HG02763 (cell line): ENCODE data around the gene GRM7.

Experiments used
- ATAC-seq: cut with Tn5 transposase; IDR thresholded peaks from one replicate; pipeline ENCODE4 v1.9.1; 2021; ENCODE audit warnings: mild to moderate bottlenecking, moderate library complexity; ENCODE audit not compliant: unreplicated experiment

The GRM7 gene

DNA sequence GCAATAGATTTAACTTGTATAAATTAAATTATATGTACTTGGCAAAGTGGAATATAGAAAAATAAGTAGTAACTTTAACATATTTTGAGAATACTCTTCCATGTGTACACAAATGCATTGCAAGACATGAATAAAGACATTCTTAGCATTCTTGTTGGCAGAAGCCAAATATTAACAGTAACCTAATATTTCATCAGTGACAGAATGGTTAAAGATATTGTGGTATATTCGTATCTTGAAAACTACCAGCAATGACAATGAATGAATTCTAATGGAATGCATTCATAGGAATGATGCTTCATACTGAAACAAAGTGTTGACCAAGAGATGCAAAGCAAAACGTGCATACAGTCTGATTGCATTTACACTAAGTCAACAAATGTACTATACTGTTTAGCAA is 524.7 kb downstream of the GRM7 start:
- no peak for ATAC-seq

DNA sequence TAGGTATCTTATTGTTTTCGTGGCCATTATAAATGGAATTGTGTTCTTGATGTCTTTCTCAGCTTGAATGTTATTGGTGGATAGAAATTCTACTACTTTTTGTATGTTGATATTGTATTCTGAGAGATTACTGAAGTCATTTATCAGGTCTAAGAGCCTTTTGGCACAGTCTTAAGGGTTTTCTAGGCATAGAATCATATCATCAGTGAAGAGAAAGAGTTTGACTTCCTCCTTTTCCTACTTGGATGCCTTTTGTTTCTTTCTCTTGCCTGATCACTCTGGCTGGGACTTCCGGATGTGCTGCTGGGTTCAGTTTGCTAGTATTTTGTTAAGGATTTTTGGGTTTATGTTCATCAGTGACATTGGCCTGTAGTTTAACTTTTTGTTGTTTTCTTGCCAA is 527.1 kb downstream of the GRM7 start:
- no peak for ATAC-seq

DNA sequence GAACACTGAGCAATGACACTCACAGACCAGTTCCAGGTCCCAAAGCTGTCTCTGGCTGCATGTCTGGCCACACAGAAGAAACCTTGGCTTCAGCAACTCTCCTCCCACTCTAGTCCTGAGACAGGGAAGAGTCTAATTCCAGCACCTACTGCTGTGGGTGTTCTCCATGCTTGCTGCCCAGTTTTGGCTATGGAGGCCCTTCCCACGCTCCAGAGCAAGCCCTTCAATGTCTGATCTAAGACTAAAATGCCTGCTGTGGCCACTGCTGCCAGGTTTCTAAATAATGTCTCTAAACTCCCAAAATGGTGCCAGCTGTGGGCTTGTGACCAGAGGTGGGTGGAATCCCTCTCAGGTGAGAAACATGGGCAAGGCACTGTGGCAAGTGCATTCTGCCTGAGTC is 531.3 kb downstream of the GRM7 start:
- no peak for ATAC-seq

DNA sequence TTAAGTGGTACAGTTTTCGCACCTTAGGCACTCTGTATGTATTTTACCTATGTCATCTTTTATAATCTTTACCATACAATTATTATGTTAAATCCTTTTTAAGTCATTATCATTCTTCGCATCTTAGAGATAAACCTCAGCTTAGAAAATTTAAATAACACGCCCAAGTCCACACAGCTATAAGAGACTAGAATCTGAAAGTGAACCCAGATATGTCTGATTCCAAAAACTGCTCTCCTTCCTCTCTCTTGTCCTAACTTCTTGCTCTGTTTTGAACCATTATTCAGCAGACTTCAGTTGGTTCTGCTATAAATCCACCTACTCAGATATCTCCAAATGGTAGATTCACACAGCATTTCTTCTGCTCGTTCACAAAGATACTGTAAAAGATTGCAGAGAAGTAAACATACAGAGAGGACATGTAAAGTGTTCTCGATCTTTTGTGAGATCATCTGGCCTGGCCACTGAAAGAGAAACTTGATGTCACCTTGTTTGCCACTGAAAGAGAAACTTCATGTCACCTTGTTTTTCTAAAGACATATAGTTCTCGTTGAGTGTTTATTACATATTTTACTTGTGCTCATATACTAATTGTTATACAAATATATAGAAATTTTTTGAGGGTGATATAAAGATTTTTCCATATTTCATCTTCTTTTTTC is 533.2 kb downstream of the GRM7 start:
- ATAC-seq: no peak

DNA sequence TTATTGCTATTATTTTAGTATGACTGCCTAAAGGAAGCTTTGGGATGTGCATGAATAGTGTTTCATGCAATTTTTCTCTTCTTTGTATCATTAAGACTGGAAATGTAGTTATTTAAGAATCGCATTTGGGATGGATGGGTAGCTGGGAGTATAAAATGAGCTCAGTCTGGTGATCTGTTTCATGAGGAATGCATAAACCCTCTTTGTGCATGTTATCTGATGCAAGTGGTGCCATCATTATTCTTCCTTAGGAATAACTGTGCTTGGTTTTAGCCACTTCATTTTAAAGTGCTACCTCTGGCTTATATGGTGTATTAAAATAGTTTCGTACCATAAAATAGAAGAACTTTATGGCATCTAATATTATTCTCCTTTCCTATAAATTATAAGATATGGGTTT is 535.6 kb downstream of the GRM7 start:
- ATAC-seq: no peak

DNA sequence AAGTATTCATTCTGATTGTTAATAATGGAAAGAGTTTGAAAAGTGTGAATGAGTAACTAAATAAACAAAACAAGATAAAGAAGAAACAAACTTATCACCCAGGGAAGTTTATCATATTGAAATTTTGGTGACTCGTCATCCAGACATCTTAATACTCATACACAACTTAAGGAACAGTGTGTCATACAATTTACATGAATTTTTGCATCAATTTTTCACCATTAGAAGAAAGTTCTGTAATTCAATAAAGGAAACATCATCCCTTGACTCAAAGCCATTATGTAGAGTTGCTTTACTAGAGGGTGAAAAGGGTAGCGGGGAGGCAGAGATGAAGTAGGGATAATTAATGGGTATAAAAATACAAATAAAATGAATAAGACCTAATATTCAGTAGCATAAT is 536.2 kb downstream of the GRM7 start:
- no peak for ATAC-seq

DNA sequence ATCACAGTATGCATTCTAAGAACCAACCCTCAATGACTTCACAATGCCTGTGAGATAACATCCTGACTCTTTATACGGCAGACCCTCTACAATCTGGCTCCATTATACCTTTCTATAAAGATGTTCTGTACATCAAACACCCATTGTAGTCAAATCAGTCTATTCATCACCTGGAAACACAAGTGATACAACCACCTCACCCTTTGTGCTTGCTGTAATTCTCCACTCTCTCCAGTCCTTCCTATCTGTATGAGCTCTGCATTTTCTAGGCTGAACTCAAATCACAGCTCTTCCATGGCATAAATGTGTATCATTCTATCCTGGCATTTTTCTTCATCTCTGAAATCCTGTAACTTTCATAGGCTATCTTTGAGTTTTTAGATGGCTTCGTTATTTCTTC is 539.4 kb downstream of the GRM7 start:
- ATAC-seq: no peak

DNA sequence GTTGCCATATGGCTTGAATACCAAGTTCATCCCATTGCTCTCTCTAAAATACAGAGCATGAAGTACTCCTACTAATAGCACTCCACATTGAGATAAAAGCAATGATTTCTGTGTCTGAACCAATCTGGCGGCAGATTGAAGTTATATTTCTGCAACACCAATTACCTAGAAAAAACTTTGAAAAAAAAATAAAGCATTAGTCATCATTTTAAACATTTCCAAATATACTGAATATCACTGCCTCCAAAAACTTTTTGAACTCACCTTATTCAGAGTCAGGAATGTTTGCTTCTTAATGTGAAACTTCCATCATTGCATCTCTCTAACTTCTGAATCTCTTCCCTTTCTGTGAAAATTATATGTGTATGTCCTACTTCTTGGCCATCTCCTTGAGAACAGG is 540.5 kb downstream of the GRM7 start:
- ATAC-seq: no peak

DNA sequence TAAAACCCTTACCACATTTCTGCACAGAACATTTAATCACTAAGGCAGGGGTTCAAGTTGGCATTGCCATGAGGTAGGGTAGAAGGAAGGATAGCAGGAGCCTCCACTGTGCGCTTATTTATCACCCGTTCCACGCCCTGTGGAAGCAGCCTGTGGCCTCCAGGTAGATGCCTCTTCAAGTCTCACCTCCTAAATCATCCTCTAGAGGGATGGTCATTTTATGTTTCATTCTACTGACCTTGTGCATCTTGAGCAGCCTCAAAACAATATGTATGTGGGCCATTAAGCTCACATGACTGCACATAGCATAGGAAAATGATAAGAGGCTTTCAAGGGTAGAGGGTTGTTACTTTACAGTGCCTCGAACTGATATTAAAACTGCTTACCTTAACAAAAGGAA is 546.2 kb downstream of the GRM7 start:
- no peak for ATAC-seq

DNA sequence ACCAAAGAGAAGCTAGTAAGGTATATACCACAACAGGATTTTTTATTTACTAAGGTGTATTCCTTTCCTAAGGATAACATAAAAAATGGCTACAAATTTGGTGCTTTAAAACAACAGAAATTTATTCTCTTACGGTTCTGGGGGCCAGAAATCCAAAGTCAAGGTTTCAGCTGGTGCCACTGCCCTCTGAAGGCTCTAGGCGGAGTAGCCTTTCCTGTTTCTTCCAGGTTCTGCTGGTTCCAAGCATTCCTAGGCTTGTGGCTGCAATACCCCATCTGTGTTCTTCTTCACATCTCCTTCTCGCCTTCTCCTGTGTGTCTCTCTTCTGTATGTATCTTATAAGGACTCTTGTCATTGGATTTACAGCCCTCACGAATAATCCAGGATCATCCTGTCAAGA is 549.9 kb downstream of the GRM7 start:
- no peak for ATAC-seq

DNA sequence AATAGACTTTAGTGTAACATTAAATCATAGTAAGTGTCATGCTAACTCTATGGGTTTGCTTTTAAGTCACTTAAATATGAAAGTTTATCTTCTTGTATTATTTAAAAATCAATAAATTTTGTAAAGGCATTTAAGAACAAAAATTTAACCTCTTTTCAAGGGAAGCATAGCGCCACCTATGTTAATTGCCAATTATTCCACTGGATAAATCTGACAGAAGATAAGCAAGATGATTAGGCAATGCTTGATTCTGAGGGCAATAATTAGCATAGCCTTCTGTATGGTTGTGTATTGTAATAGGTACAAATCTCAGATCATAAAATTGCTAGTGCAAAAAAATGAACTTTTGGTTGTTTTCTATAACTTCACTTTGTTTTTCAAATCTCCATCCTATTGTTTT is 560.1 kb downstream of the GRM7 start:
- no peak for ATAC-seq

DNA sequence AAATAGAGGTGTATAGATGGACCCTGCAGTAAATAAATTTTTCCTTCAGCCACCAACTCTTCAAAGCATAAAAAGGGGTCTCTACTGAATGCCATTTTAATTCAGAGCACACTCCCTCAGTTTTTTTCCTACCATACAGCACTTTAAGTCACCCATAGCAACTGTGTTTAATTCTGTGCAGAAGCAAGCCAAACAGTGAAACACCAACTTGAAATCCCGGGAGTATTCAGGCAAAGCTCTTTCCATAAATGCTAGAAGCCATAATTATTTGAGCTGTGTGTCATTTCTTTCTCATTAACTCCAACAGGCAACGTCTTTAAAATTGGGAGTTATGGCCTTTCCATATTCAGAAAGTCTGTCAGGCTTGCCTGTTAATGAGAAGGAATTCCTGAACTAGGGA is 562.1 kb downstream of the GRM7 start:
- ATAC-seq: no peak

DNA sequence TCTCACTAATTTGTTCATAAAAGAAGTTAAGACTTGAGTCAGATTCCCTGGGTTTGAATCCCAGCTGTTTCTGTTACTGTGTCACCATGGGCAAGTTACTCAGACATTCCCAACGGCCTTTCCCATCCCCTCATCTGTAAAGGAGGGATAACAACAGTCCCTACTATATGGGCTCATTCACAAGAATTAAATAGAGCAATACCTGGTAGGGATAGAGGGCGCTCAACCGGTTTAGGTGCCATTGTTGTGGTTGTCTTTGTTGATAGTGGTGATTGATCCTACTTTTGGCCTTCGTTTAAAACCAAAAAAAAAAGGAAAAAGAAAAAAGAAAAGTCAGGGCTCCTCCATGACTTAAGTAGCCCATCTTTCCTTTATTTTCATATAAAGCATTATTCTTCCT is 563.1 kb downstream of the GRM7 start:
- ATAC-seq: no peak

DNA sequence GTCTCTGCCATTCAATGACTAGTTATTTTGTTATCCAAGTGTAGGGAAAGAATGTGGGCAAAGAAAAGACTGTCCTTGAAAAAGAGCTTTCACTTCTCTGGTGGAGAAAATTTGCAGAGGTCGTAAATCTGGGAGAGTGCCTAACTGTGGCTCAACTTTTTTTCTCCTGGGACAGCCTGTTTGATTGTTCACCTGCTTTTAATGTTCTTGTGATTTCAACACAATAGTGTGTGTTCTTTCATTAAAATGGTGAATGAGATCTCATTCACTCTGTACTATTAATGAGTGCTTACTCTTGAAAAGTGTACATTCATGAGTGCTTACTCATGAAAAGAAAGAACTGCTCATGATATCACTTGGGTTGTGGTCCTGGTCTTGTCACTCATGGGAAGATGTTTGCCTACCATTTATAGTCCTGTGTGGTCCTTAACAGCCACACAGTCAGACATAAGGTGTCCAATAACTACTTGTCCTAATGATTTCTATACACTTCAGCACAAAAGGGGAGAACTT is 567.3 kb downstream of the GRM7 start:
- no peak for ATAC-seq

DNA sequence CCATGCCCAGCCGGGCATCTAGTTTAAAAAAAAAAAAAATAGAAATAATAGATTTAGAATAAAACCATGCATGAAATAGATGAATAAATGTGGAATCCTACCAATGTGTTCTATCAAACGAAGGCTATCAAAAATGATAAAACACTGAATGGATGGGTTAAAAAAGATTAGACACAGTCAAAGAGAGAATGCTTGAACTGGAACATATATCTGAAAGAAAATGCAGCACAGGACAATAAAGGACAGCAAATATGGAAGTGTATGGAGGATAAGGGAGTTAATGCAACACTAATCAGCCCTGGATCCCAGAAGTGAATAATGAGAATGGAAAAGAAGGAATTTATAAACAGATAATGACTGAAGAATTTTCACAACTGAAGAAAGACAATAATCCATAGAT is 571.7 kb downstream of the GRM7 start:
- ATAC-seq: no peak

DNA sequence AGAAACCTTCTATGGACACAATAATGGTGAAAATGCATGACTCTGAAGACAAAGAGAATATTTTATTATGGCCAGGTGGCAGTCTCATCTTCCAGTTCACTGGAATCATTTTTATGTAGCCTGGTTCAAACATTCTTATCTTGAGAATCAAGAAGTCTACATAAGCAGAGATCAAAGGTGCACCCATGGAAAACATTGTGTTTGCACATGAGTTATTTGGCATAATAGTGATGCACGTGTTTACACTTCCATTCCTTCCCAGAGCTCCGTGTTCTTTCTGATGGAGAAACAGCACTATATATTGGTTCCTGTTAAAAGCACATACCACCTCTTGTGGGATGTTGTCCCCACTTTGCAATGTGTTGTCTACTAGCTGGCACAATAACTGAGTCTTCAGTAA is 572.2 kb downstream of the GRM7 start:
- ATAC-seq: no peak

DNA sequence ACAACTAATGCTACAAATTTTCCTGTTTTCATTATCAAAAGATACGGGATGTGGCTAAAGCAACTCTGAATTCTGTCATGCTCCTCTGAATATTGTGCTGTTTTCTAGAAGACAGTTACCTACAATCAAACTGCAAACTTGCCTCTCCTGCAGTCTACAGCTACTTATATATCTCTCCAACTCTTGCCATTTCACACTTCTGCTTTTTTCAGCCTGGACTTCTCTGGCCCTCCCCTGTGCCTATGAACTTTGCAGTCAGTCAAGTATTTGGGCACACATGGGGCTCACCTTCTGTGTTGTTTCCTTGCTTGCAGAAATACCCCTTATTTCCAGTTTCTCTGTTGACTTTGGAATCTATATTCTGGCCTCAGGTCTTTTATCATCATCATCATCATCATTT is 575.6 kb downstream of the GRM7 start:
- no peak for ATAC-seq

DNA sequence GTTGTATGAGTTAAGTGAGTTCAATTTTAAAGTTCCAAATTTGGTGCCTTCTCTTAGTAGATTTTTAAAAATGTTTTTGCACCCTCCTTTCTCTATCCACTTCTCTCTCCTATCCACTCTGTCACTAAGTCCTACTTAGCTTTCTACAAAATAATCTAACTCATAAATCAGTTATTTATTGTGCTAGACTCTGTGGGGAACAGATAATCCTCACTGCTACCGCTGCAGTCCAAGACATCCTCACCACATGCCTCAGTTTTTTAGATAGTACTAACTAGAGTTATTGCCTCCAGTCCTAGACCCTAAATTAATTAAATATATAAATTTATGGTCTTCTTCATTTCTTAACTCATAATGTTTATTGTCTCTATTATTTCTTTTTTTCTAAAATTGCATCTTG is 576.3 kb downstream of the GRM7 start:
- no peak for ATAC-seq

DNA sequence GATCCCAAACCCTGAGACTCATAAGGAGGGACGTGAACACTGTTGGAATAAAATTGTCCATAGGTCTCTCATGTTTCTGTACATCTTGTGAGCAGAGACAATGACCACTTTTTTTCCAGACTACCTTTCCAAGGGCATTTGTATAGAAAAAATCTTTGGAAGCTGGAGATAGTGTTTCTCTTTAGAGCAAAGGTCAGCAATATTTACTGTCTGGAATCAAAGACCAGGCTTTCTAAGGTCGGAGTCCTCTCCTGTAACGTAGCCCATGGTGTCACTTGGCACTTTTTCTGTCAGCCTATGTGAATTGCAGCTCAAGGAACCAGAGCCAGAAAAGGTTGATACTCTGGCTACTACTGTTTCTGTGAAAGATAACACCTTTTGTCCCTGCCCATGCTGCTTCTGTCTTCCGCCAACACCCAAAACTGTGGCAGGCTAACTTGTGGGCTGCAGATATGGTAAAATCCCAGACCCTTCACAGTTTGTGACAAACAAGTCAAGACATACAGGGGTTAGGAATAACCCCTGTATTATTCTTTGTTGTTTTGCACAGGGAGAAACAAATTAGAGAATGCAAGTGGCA is 578.3 kb downstream of the GRM7 start:
- no peak for ATAC-seq

DNA sequence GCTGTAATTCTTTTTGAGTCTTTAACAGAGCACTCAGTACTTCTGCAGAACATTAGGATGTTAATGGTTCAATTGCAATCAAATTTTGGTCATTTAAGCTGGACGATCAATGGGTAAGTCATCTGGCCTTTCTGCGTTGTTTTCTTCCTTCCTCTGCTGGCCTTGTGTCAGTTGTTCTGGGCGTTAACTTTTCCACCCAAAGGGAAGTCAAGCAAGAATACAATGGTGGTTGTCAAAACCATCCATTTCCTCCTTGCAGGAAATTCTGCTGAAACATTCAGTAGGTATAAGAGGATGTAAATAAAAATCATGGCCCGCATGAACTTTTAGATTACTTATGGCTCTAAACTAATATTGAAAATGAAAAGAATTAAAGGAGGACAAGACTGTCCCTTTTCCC is 584.0 kb downstream of the GRM7 start:
- ATAC-seq: no peak

DNA sequence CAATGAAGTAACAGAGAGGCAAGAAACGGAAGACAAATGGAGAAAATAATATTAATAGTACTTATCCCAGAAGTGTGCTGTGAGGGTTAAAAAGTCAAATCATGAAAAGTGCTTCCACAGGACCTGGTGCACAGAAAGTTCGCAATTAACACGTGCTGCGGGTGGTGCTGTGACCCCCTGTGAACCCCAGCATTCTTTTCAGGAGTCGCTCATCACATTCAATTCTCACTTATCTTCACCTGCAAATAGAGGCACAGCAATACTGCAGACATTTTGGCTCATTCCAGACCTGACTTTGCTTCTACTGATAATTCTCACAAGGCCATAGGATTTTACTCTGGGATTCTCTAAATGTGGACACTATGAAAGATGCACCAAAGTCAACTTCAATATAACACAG is 584.4 kb downstream of the GRM7 start:
- no peak for ATAC-seq

DNA sequence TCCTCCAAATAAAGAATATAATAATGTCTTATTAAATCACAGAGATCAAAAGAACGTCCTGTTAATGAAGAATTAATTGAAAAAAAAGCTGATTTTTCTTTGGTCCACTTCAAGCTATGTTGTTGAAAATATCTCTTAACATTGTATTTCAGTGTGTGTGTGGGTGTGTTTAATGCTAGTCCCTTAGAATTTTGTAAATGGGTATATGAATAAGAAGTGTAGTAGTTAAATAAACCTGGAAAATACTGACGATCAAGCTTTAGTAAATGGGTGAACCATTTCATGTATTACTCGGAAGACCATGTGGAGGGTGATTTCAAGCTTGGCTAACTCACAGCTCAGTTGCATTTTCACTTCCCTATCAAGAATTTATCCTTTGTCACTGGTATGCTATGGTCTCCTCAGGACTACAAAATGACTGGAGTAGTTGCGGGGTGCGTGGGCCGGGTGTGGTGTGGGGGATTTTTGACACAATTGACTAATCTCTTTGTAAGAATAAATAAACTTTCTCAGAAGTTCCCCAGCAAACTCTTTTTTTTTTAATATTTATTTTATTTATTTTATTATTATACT is 586.4 kb downstream of the GRM7 start:
- peak; percentile 100 for ATAC-seq

DNA sequence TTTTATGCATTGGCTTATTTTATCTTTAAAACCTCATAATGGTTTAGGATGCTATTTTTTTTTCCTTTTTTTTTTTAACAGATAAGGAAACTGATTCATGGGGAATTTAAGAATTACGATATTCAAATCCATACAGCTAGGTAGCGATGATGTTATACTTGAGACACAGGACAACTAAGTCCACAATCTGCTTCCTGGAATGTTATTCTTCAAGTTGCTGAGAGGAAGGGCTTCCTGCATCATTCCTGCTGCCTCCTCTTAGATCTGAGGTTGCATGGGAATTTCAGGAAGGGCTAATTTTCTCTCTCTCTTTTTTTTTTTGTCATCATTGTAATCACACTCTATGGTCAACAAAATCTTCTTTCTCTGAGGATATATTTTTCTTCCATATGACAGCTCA is 595.5 kb downstream of the GRM7 start:
- ATAC-seq: no peak
